Endodermal cell (in vitro differentiated cells): Measurements from ENCODE around the gene PARD3B. TPM values are rescaled to one million over a fixed set of nuclear protein-coding genes. Genes with fewer than 3 reads are reported as not detected.

Source experiments
- DNase-seq: peaks from one replicate; pipeline ENCODE4 v3.0.0-alpha.2; 2017
- H3K27ac ChIP-seq: 2 replicates; pipeline ENCODE4 v1.5.1; 2013; ENCODE audit warnings: mild to moderate bottlenecking, low read depth, low read length, moderate library complexity
- H3K27me3 ChIP-seq: 2 replicates; pipeline ENCODE4 v1.6.1; 2013; ENCODE audit warnings: mild to moderate bottlenecking, low read length, moderate library complexity; ENCODE audit not compliant: insufficient read depth, control insufficient read depth, poor library complexity, severe bottlenecking
- H3K36me3 ChIP-seq: 2 replicates; pipeline ENCODE4 v1.7.0; 2013; ENCODE audit warnings: mild to moderate bottlenecking, low read length, moderate library complexity; ENCODE audit not compliant: control insufficient read depth, insufficient read depth
- H3K4me1 ChIP-seq: one replicate; pipeline ENCODE4 v1.7.0; 2013; ENCODE audit warnings: low read length; ENCODE audit not compliant: control insufficient read depth, insufficient read depth
- H3K4me3 ChIP-seq: 2 replicates; pipeline ENCODE4 v1.5.1; 2013; ENCODE audit warnings: mild to moderate bottlenecking, low read length, moderate library complexity
- H3K9ac ChIP-seq: 2 replicates; pipeline ENCODE4 v1.6.1; 2013; ENCODE audit warnings: mild to moderate bottlenecking, low read length, moderate library complexity; ENCODE audit not compliant: poor library complexity, severe bottlenecking; ENCODE audit errors: extremely low read depth
- H3K9me3 ChIP-seq: 2 replicates; pipeline ENCODE4 v1.6.1; 2013; ENCODE audit warnings: mild to moderate bottlenecking, low read length, moderate library complexity; ENCODE audit not compliant: control insufficient read depth
- H3K27ac Mint-ChIP-seq: 2 replicates; pipeline ENCODE4 v1.8.0; 2020; ENCODE audit warnings: mixed read lengths
- H3K27me3 Mint-ChIP-seq: 2 replicates; pipeline ENCODE4 v1.8.0; 2021; ENCODE audit warnings: mild to moderate bottlenecking, mixed read lengths; ENCODE audit not compliant: insufficient read depth
- H3K36me3 Mint-ChIP-seq: 2 replicates; pipeline ENCODE4 v1.8.0; 2020; ENCODE audit warnings: low read depth, mixed read lengths
- H3K4me1 Mint-ChIP-seq: 2 replicates; pipeline ENCODE4 v1.8.0; 2020; ENCODE audit warnings: mixed read lengths
- H3K4me3 Mint-ChIP-seq: 2 replicates; pipeline ENCODE4 v1.8.0; 2020; ENCODE audit warnings: mild to moderate bottlenecking, moderate library complexity, mixed read lengths
- H3K9me3 Mint-ChIP-seq: 2 replicates; pipeline ENCODE4 v1.8.0; 2020; ENCODE audit warnings: mild to moderate bottlenecking, mixed read lengths
- CTCF ChIP-seq: fragments of 200-600 bp; sonication (generic); conservative IDR thresholded peaks from 2 replicates; pipeline ENCODE4 v1.5.0; 2021; ENCODE audit warnings: antibody characterized with exemption, mild to moderate bottlenecking
- WGBS, 2 experiments: methylation state at CpG; one replicate each; pipeline versions ENCODE4 v1.1.5 to v1.1.7; 2013; ENCODE audit warnings: missing lambda C conversion rate in 2 of 2, mixed read lengths in 1 of 2; ENCODE audit not compliant: insufficient coverage in 1 of 2, insufficient read length in 1 of 2; 5-methylcytosine and 5-hydroxymethylcytosine counted together
- total RNA-seq, 2 donors: library from RNA; stranded (reverse); fragmentation: NEBNext Ultra II Directional in 1 of 2; extraction: Animal tissue kit (Norgen Biotek cat#: 25700) in 1 of 2; gene quantifications; 2 replicates in 1 of 2; 3 replicates in 1 of 2; pipeline ENCODE4 v1.2.1, GENCODE V29; 2021

The PARD3B gene
- total RNA-seq, 2 donors from 2014 or later: 2.5 to 5.6 TPM

DNA sequence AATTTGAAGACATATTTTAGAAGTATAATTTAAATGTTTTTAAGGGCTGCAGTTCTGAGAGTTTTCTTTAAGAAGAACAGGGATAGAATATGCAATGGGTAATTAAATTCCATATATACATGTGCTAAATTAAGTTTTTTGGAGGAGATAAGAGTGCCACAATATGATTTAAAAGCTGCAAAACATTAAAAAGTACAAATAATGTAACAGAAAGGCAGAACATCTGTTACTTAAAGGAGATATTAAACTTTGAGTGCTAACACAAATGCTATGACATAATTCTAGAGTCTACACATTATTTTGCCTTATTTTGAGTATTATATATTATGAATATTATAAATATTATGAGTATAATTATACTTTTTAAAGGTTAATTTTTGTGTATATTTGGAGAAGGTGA is 102.4 kb downstream of the PARD3B start:
- H3K27ac Mint-ChIP-seq: no peak overlapping the region
- H3K36me3 Mint-ChIP-seq: no peaks in the 10 kb centered on the region
- TF ChIP-seq CTCF: no peak
- Histone ChIP-seq H3K4me1 (no peaks in the 10 kb centered on the region), H3K9me3 (peaks cover 4% of the 10 kb centered on the region), H3K27ac (no peak overlapping the region), H3K36me3 (no peaks in the 10 kb centered on the region), H3K4me3 (no peak overlapping the region), H3K27me3 (no peaks in the 10 kb centered on the region), H3K9ac (no peak overlapping the region)
- H3K4me1 Mint-ChIP-seq: no peaks in the 10 kb centered on the region
- peaks cover 11% of the 10 kb centered on the region for H3K9me3 Mint-ChIP-seq
- no peak for DNase-seq
- no peaks in the 10 kb centered on the region for H3K27me3 Mint-ChIP-seq
- H3K4me3 Mint-ChIP-seq: no peak overlapping the region

- no peak overlapping the region for H3K27ac ChIP-seq
- no peaks in the 10 kb centered on the region for H3K4me1 ChIP-seq
- Mint-ChIP-seq H3K4me1 (no peaks in the 10 kb centered on the region), H3K4me3 (no peak overlapping the region), H3K9me3 (peaks cover 14% of the 10 kb centered on the region), H3K36me3 (peaks cover 2% of the 10 kb centered on the region), H3K27me3 (no peaks in the 10 kb centered on the region), H3K27ac (no peak overlapping the region)
- peaks cover 4% of the 10 kb centered on the region for H3K9me3 ChIP-seq
- no peak for DNase-seq
- no peak overlapping the region for H3K4me3 ChIP-seq
- no peak for TF ChIP-seq CTCF
- H3K36me3 ChIP-seq: no peaks in the 10 kb centered on the region
- H3K9ac ChIP-seq: no peak overlapping the region
- H3K27me3 ChIP-seq: no peaks in the 10 kb centered on the region
Observed at GRCh38 chr2:204650611-204651010, 105.3 kb downstream of the PARD3B start.

DNA sequence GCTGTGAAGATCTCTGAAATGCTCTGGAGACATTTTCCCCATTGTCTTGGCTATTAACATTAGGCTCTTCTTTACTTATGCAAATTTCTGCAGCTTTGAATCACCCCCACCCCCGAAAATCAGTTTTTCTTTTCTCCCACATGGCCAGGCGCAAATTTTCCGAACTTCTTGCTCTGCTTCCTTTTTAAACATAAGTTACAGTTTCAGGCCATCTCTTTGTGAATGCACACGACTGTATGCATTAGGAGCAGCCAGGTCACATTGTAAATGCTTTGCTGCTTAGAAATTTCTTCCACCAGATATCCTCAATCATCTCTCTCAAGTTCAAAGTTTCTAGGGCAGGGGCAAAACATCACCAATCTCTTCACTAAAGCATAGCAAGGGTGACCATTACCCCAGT is 106.8 kb downstream of the PARD3B start:
- Mint-ChIP-seq H3K27me3 (no peaks in the 10 kb centered on the region), H3K4me3 (no peak overlapping the region), H3K9me3 (peaks cover 14% of the 10 kb centered on the region), H3K36me3 (peaks cover 2% of the 10 kb centered on the region), H3K27ac (no peak overlapping the region), H3K4me1 (no peaks in the 10 kb centered on the region)
- Histone ChIP-seq H3K27me3 (no peaks in the 10 kb centered on the region), H3K9ac (no peak overlapping the region), H3K27ac (no peak overlapping the region), H3K9me3 (peaks cover 4% of the 10 kb centered on the region), H3K4me3 (no peak overlapping the region), H3K4me1 (no peaks in the 10 kb centered on the region), H3K36me3 (no peaks in the 10 kb centered on the region)
- WGBS, 2 experiments: 89 to 91% methylated on average over 4 of the region's 4 CpGs
- DNase-seq: no peak
- no peak for TF ChIP-seq CTCF
